NCI-H524 (cell line): ENCODE results near the gene NUP214.
"Not testable (repeated sequence)": the region's sequence is repeated elsewhere in the genome, so short reads cannot be mapped to it uniquely, and the experiment has no call there.

ENCODE experiments used
- DNase-seq, 2 experiments: peaks; one replicate each; lab custom pipeline; 2025; lab: John Stamatoyannopoulos, UW

NUP214 gene

GRCh38 chr9:131116281-131117120 lies 8.9 kb upstream of the NUP214 start:
- no peak for DNase-seq

- no peak for DNase-seq
Measured at GRCh38 chr9:131117121-131117761, 8.1 kb upstream of the NUP214 start.

- no peak for DNase-seq
Measured at GRCh38 chr9:131117762-131118145, 7.6 kb upstream of the NUP214 start.

- no peak for DNase-seq
Measured at GRCh38 chr9:131119600-131119999, 5.8 kb upstream of the NUP214 start.

GRCh38 chr9:131120620-131121228 lies 4.7 kb upstream of the NUP214 start:
- DNase-seq = no peak

- DNase-seq = no peak
Measured at GRCh38 chr9:131121346-131121745, 4.0 kb upstream of the NUP214 start.

- no peak for DNase-seq
Measured at GRCh38 chr9:131122158-131122557, 3.2 kb upstream of the NUP214 start.

- DNase-seq = no peak
Measured at GRCh38 chr9:131125038-131125287, 423 bp upstream of the NUP214 start.

- DNase-seq = no peak
Measured at GRCh38 chr9:131126059-131126426, 657 bp downstream of the NUP214 start.

GRCh38 chr9:131129183-131129582 lies 3.8 kb downstream of the NUP214 start:
- DNase-seq = no peak

GRCh38 chr9:131138676-131139075 lies 13.3 kb downstream of the NUP214 start:
- peak; percentile 3 to 47 for DNase-seq

- no peak for DNase-seq
Measured at GRCh38 chr9:131140112-131140511, 14.7 kb downstream of the NUP214 start.

- DNase-seq = peak; percentile 86 to 94
Measured at GRCh38 chr9:131140550-131140949, 15.2 kb downstream of the NUP214 start.

GRCh38 chr9:131142160-131142559 lies 16.8 kb downstream of the NUP214 start:
- no peak for DNase-seq

GRCh38 chr9:131144201-131144600 lies 18.8 kb downstream of the NUP214 start:
- no peak for DNase-seq

GRCh38 chr9:131145245-131145644 lies 19.9 kb downstream of the NUP214 start:
- DNase-seq = no peak

GRCh38 chr9:131146186-131146585 lies 20.8 kb downstream of the NUP214 start:
- DNase-seq = no peak

- no peak for DNase-seq
Measured at GRCh38 chr9:131148276-131148675, 22.9 kb downstream of the NUP214 start.

- no peak for DNase-seq
Measured at GRCh38 chr9:131148966-131149687, 23.7 kb downstream of the NUP214 start.

GRCh38 chr9:131149688-131150053 lies 24.3 kb downstream of the NUP214 start:
- no peak for DNase-seq

GRCh38 chr9:131153595-131153994 lies 28.2 kb downstream of the NUP214 start:
- DNase-seq = no peak

- not testable (repeated sequence) for DNase-seq
Measured at GRCh38 chr9:131158673-131159072, 33.3 kb downstream of the NUP214 start.
